ENCODE measurements around the gene CAPN12. TPM values are rescaled to one million over a fixed set of nuclear protein-coding genes. Genes with fewer than 3 reads are reported as not detected.

Gene CAPN12
- total and polyA plus RNA-seq, 2 experiments from 2014 or later: 19.1 to 20.5 TPM

DNA sequence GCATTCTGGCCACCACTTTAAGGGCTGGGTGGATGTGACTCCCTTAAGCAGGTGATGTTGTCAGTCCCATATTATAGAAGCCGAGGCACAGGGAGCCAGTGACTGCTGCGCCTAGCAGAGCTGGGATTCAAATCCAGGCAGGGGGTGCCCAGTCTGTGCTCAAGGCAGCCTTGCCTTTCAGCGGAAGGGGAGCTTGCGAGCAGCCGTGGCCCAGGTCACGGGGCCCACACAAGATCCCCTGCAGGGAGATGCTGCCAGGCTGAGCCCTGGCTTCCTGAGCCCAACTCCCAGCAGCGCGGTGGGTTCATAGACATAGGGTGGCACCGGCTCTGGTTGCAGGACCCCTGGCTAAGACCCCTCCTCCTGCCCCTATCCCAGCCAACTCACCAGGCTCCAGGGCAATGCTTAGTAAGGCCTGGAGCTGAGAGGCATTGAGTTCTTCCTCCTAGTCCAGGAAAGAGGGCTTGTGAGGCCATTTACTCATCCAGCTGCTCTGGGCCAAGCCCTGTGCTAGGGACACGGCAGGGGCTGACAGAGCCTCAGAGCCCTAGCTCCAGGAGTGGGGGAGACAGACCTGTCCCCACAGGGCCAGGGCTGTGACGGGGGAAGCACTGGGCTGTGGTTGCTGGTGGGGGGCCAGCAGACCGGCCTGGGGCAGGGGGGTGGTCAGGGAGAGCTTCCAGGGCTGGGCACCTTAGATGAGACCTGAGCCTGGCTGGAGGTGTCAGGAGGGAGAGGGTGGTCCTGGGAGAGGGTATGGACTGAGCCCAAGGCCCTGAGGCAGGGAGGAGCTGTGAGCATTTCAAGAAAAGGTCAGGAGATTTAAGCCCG lies 9.6 kb downstream of the CAPN12 start (continued):
- TF ChIP-seq, protein P1, sequence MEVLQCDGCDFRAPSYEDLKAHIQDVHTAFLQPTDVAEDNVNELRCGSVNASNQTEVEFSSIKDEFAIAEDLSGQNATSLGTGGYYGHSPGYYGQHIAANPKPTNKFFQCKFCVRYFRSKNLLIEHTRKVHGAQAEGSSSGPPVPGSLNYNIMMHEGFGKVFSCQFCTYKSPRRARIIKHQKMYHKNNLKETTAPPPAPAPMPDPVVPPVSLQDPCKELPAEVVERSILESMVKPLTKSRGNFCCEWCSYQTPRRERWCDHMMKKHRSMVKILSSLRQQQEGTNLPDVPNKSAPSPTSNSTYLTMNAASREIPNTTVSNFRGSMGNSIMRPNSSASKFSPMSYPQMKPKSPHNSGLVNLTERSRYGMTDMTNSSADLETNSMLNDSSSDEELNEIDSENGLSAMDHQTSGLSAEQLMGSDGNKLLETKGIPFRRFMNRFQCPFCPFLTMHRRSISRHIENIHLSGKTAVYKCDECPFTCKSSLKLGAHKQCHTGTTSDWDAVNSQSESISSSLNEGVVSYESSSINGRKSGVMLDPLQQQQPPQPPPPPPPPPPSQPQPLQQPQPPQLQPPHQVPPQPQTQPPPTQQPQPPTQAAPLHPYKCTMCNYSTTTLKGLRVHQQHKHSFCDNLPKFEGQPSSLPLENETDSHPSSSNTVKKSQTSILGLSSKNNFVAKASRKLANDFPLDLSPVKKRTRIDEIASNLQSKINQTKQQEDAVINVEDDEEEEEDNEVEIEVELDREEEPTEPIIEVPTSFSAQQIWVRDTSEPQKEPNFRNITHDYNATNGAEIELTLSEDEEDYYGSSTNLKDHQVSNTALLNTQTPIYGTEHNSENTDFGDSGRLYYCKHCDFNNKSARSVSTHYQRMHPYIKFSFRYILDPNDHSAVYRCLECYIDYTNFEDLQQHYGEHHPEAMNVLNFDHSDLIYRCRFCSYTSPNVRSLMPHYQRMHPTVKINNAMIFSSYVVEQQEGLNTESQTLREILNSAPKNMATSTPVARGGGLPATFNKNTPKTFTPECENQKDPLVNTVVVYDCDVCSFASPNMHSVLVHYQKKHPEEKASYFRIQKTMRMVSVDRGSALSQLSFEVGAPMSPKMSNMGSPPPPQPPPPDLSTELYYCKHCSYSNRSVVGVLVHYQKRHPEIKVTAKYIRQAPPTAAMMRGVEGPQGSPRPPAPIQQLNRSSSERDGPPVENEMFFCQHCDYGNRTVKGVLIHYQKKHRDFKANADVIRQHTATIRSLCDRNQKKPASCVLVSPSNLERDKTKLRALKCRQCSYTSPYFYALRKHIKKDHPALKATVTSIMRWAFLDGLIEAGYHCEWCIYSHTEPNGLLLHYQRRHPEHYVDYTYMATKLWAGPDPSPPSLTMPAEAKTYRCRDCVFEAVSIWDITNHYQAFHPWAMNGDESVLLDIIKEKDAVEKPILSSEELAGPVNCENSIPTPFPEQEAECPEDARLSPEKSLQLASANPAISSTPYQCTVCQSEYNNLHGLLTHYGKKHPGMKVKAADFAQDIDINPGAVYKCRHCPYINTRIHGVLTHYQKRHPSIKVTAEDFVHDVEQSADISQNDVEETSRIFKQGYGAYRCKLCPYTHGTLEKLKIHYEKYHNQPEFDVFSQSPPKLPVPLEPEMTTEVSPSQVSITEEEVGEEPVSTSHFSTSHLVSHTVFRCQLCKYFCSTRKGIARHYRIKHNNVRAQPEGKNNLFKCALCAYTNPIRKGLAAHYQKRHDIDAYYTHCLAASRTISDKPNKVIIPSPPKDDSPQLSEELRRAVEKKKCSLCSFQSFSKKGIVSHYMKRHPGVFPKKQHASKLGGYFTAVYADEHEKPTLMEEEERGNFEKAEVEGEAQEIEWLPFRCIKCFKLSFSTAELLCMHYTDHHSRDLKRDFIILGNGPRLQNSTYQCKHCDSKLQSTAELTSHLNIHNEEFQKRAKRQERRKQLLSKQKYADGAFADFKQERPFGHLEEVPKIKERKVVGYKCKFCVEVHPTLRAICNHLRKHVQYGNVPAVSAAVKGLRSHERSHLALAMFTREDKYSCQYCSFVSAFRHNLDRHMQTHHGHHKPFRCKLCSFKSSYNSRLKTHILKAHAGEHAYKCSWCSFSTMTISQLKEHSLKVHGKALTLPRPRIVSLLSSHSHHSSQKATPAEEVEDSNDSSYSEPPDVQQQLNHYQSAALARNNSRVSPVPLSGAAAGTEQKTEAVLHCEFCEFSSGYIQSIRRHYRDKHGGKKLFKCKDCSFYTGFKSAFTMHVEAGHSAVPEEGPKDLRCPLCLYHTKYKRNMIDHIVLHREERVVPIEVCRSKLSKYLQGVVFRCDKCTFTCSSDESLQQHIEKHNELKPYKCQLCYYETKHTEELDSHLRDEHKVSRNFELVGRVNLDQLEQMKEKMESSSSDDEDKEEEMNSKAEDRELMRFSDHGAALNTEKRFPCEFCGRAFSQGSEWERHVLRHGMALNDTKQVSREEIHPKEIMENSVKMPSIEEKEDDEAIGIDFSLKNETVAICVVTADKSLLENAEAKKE (CRISPR knock-in tag; IDR thresholded peaks at IDR 0.05): no peak
- TF ChIP-seq CTCF (conservative IDR thresholded peaks at IDR 0.05; ENCODE audit: low read depth in 2 of 2): no peak
- TF ChIP-seq, protein P2, sequence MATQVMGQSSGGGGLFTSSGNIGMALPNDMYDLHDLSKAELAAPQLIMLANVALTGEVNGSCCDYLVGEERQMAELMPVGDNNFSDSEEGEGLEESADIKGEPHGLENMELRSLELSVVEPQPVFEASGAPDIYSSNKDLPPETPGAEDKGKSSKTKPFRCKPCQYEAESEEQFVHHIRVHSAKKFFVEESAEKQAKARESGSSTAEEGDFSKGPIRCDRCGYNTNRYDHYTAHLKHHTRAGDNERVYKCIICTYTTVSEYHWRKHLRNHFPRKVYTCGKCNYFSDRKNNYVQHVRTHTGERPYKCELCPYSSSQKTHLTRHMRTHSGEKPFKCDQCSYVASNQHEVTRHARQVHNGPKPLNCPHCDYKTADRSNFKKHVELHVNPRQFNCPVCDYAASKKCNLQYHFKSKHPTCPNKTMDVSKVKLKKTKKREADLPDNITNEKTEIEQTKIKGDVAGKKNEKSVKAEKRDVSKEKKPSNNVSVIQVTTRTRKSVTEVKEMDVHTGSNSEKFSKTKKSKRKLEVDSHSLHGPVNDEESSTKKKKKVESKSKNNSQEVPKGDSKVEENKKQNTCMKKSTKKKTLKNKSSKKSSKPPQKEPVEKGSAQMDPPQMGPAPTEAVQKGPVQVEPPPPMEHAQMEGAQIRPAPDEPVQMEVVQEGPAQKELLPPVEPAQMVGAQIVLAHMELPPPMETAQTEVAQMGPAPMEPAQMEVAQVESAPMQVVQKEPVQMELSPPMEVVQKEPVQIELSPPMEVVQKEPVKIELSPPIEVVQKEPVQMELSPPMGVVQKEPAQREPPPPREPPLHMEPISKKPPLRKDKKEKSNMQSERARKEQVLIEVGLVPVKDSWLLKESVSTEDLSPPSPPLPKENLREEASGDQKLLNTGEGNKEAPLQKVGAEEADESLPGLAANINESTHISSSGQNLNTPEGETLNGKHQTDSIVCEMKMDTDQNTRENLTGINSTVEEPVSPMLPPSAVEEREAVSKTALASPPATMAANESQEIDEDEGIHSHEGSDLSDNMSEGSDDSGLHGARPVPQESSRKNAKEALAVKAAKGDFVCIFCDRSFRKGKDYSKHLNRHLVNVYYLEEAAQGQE (IDR thresholded peaks at IDR 0.05; ENCODE audit: unreplicated experiment): no peak
- no peak for TF ChIP-seq CREB1 (CRISPR knock-in tag; IDR thresholded peaks at IDR 0.05; ENCODE audit: low read depth)
